ENCODE results near the gene SOWAHC.
"Not testable (repeated sequence)": the region's sequence is repeated elsewhere in the genome, so short reads cannot be mapped to it uniquely, and the experiment has no call there.

Gene SOWAHC, protein sequence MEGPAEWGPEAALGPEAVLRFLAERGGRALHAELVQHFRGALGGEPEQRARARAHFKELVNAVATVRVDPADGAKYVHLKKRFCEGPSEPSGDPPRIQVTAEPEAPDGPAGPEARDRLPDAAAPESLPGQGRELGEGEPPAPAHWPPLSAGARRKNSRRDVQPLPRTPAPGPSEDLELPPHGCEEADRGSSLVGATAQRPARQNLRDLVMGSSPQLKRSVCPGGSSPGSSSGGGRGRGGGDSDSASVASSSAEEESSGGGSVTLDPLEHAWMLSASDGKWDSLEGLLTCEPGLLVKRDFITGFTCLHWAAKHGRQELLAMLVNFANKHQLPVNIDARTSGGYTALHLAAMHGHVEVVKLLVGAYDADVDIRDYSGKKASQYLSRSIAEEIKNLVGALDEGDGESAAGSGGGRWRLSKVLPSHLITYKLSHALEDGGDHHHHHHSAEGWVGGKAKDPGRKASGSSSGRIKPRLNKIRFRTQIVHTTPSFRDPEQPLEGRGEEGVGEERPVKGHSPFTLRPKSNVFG

GRCh38 chr2:109613922-109614714 is at the start of gene SOWAHC, which contains the start of gene SEPTIN10:
SOWAHC (plus strand) TSS chr2:109614364; CDS start chr2:109614490, 126 bp downstream.
SEPTIN10 (minus strand) TSS chr2:109613966; CDS start chr2:109613827, 139 bp downstream.
- DNase-seq, result peak; percentile 99

GRCh38 chr2:109575373-109575772 is 38.8 kb upstream of the SOWAHC start:
- DNase-seq, result no peak

DNA sequence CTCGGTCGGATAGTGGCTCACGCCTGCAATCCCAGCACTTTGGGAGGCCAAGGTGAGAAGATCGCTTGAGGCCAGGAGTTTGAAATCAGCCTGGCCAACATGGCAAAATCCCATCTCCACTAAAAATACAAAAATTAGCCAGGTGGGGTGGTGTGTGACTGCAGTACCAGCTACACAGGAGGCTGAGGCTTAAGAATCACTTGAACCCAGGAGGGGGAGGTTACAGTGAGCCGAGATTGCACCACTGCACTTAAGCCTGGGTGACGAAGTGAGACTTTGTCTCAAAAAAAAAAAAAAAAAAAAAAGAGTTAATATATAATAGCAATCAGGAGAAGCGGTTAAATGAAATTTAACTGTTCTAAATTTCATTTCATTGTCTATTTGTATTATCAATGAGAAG is 36.5 kb upstream of the SOWAHC start:
- DNase-seq, result not testable (repeated sequence)

DNA sequence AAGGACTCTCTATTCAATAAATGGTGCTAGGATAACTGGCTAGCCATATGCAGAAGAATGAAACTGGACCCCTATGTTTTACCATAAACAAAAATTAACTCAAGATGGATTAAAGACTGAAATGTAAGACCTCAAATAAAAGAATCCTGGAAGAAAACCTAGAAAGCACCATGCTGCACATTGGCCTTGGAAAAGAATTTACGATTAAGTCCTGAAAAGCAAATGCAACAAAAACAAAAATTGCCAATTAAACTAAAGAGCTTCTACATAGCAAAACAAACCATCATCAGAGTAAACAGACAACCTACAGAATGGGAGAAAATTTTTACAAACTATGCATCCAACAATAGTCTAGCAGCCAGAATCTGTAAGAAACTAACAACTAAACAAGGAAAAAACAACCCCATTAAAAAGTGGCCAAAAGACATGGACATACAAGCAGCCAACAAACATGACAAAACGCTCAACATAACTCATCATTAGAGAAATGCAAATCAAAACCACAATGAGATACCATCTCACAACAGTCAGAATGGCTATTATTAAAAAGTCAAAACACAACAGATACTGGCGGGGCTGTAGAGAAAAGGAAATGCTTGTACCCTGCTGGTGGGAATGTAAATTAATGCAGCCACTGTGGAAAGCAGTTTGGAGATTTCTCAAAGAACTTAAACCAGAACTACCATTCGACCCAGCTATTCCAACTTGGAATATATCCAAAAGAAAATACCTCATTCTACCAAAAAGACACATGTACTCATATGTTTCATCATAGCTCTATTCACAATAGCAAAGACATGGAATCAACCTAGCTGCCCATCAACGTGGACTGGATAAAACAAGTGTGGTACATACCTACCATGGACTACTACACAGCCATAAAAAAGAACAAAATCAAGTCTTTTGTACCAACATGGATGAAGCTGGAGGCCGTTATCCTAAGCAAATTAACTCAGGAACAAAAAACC is 31.0 kb upstream of the SOWAHC start:
- peak; percentile 18 for DNase-seq

GRCh38 chr2:109586687-109587086 is 27.5 kb upstream of the SOWAHC start:
- no peak for DNase-seq

- DNase-seq, result no peak
These were observed 23.0 kb upstream of the SOWAHC start for GRCh38 chr2:109591206-109591605.

GRCh38 chr2:109592905-109593304 is 21.3 kb upstream of the SOWAHC start:
- no peak for DNase-seq

- DNase-seq, result no peak
These were observed 19.8 kb upstream of the SOWAHC start for GRCh38 chr2:109594246-109594885.

- no peak for DNase-seq
These were observed 18.5 kb upstream of the SOWAHC start for GRCh38 chr2:109595644-109596043.

DNA sequence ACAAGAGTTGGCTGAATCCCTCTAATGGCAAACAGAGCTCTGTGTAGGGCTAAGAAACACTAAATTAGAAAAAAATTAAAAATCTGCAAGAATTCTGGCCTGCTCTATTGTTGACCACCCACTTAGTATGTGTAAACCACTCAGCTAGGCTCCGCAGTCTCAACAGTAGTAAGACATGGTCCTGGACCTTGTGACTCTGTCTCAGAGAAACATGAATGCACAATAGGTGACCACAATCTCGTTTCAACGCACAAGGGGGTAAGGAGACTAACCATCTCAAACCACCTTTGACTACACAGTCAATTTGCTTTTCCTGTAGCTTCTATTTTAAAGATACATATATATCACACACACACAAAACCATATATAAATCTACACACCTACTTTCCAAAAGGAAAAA is 16.9 kb upstream of the SOWAHC start:
- no peak for DNase-seq

GRCh38 chr2:109601783-109602182 is 12.4 kb upstream of the SOWAHC start:
- no peak for DNase-seq

GRCh38 chr2:109602617-109603188 is 11.5 kb upstream of the SOWAHC start:
- DNase-seq, result no peak

- DNase-seq, result no peak
These were observed 9.6 kb upstream of the SOWAHC start for GRCh38 chr2:109604597-109604996.

- DNase-seq, result no peak
These were observed 6.4 kb upstream of the SOWAHC start for GRCh38 chr2:109607766-109608165.

DNA sequence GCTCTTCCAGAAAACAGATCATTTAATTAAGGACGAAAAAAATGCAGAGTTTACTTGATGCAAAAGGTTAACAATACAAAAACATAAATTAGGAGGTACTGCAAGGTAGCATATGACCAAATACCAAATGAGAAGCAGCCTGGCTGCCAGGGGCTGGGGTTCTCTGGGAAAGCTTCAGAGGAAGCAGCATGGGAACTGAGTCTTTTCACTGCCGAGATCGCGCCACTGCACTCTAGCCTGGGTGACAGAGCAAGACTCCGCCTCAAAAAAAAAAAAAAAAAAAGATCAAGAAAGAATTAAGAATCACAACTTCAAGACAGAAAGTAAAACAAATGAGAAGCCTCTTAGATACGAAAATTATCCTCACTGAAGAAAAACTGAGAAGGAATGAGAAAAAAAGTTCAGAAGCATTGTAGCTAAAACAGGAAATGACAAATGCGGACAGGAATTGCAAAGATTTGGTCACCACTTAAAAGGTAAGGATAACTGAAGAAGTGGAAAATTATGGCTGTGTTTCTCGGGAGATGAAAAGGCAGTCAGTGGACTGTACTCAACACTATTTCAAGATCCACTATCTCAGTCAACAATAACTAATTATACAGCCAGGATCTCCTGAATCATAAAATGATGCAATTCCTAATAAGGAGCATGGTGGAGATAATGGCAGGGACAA is 4.7 kb upstream of the SOWAHC start:
- peak; percentile 70 for DNase-seq

DNA sequence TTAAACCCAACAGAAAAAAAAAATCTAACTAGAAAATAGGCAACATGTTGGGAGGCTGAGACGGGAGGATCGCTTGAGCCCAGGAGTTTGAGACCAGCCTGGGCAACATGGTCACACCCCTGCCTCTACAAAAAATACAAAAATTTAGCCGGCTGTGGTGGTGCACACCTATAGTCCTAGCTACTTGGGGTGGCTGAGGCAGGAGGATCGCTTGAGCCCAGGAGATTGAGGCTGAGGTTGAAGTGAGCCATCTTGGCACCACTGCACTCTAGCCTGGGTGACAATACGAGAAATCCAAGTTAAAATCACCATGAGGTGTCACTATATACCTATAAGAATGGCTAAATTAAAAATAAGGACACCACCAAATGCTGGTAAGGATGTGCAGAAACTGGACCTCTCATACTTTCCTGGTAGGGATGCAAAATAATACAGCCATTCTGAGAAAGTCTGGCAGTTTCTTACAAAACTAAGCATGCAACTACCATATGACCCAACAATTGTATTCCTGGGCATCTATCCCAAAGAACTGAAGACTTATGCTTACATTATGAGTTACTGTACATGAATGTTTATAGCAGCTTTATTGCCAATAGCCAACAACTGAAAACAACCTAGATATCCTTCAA is 2.6 kb upstream of the SOWAHC start:
- peak; percentile 77 for DNase-seq

DNA sequence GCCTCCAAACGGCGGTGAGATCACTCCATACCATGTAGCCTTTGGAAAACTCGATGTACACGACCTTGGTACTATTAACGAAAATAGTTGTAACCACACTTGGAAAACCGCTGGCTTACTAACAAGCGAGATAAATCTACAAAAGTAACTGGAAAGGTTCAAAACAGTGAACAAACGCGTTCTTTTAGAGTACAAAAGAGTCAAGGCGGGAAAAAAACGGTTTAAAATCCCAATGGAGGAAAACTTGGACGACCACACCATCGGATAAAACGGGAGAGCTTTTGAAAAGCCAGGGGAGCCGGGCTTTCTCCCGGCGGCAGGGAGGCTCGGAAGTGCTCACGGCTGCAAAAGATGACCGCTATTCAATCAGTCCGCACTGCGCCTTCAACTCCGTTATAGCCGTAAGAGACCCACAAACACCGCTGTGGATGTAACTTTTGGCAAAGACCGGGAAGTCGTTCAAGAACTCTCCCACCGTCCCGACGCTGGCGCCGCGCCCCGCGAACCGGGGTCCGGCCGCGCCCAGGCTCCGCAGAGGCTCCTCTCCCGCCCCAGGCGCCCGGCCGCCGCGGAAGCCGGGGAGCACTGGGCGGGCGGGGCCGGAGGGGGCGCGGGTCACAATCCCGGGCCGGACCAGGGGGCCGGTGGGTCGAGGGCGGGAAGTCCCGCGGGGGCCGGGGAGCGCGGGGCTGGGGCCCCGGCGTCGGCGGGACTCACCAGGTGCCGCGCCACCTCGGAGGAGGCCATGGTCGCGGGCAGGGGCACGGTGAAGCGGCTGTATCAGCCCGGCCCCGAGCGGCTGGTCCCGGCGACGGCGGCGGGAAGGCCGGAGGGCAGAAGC is 863 bp upstream of the SOWAHC start:
- DNase-seq, result peak; percentile 57

DNA sequence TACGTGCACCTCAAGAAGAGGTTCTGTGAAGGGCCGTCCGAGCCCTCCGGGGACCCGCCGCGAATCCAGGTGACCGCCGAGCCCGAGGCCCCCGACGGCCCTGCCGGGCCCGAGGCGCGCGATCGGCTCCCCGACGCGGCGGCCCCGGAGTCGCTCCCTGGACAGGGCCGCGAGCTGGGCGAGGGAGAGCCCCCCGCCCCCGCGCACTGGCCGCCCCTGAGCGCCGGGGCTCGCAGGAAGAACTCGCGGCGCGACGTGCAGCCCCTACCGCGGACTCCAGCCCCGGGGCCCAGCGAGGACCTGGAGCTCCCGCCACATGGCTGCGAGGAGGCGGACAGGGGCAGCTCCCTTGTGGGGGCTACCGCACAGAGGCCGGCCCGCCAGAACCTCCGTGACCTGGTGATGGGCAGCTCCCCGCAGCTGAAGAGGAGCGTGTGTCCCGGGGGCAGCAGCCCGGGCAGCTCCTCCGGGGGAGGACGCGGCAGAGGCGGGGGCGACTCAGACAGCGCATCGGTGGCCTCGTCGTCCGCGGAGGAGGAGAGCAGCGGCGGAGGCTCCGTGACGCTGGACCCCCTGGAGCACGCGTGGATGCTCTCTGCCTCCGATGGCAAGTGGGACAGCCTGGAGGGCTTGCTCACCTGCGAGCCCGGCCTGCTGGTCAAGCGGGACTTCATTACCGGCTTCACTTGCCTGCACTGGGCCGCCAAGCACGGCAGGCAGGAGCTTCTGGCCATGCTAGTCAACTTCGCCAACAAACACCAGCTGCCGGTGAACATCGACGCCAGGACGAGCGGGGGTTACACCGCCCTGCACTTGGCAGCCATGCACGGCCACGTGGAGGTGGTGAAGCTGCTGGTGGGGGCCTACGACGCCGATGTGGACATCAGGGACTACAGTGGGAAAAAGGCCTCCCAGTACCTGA is 812 bp downstream of the SOWAHC start:
- DNase-seq, result no peak

Measured in fibroblast of upper back skin (primary cell).